GM15510 (cell line): Measurements from ENCODE around the gene VPS9D1.
A peak's percentile ranks its signal among the peaks of the same experiment; 100 is the strongest.

Source experiments
- POLR2A ChIP-seq: IDR thresholded peaks from 3 replicates; pipeline ENCODE4 v1.6.1; 2011; ENCODE audit warnings: borderline replicate concordance; ENCODE audit not compliant: insufficient read length; ENCODE audit errors: extremely low read depth

VPS9D1 gene

GRCh38 chr16:89670496-89671431 is 49.9 kb downstream of the VPS9D1 start:
- TF ChIP-seq POLR2A = no peak

- no peak for TF ChIP-seq POLR2A
Measured at GRCh38 chr16:89669755-89670154, 50.9 kb downstream of the VPS9D1 start.

- TF ChIP-seq POLR2A = no peak
Measured at GRCh38 chr16:89668790-89669158, 51.9 kb downstream of the VPS9D1 start.

GRCh38 chr16:89667633-89668032 is 53.1 kb downstream of the VPS9D1 start:
- TF ChIP-seq POLR2A = no peak

GRCh38 chr16:89661215-89661614 is 59.5 kb downstream of the VPS9D1 start:
- no peak for TF ChIP-seq POLR2A

- TF ChIP-seq POLR2A = no peak
Measured at GRCh38 chr16:89660146-89660545, 60.6 kb downstream of the VPS9D1 start.

- no peak for TF ChIP-seq POLR2A
Measured at GRCh38 chr16:89658221-89658879, 62.3 kb downstream of the VPS9D1 start.

GRCh38 chr16:89657442-89658220 is 63.1 kb downstream of the VPS9D1 start, which contains the start of the genes CHMP1A and SPATA33:
TSS of gene CHMP1A (minus strand) at chr16:89657708. CDS start at chr16:89657588, 120 bp downstream.
TSS of gene SPATA33 (plus strand) at chr16:89657836. CDS start at chr16:89657912, 76 bp downstream.
- peak; percentile 78 for TF ChIP-seq POLR2A
